Stimulated activated CD4-positive, alpha-beta T cell treated with anti-CD3 and anti-CD28 coated beads, Interleukin-15, amount 100 ng/mL, for 24 hours (primary cell): Measurements from ENCODE around the gene EGLN3.
"Not testable (repeated sequence)": the region's sequence is repeated elsewhere in the genome, so short reads cannot be mapped to it uniquely, and the experiment has no call there.

ENCODE experiments used
- DNase-seq: peaks from one replicate; pipeline ENCODE4 v3.0.0-alpha.2; 2020

EGLN3 gene

GRCh38 chr14:33934043-33934750, 16.7 kb downstream of the EGLN3 start:
- DNase-seq: no peak

GRCh38 chr14:33933386-33933933, 17.4 kb downstream of the EGLN3 start:
- DNase-seq: no peak

- no peak for DNase-seq
These were observed 18.1 kb downstream of the EGLN3 start for GRCh38 chr14:33932576-33933345.

DNA sequence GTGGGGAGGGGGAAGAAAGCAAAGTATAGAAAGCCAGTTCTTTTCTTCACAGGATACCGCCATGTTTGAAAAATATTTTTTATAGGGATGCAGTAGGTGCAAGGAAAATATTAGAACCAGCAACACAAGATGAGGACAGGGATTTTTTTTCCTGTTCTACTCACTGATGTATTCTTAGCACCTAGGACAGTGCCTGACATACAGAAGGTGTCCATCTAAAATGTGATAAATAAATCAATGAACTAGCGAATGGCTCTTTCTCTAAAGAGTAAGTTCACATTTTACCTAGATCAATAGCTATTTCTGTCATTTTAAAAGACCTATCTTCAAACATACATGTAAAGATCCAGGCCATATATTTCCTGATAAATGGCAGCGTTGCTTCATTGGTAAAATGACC, 18.8 kb downstream of the EGLN3 start:
- DNase-seq: no peak

DNA sequence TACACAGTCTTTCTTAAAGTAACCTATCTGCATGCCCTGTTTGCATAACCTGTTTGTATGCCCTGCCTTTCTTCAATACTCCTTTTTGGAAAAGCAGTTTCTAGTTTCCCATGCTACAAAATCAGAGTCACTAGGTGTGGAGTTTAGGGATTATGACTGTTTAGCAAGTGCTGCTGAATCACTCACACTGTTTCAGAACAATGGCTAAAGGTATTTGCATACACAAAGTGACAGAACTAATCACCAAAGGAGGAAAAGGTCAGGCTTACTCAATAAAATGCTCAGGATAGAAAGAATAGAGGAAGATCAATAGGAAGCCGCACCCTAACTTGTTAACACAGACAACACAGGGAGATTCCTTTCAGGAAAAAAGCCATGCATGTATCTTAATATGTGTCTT, 19.4 kb downstream of the EGLN3 start:
- no peak for DNase-seq

DNA sequence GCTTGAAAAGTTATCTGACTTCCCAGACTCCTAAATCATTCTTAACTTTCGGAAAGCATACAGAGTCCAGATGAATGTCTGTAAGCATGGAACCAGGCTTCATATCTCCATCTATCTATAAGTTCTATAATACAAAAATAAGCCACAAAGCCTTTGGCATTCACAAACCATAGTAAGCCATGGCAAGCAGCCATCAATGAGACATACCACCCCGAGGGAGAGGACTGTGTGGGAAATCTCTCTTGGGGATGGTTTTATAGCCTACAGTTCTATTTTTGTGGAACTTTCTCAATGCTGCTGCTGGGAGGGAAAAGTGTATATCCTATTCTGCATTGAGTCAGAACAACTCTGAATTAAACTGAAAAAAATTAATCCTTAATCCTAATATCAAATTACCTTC, 20.4 kb downstream of the EGLN3 start:
- DNase-seq: no peak

DNA sequence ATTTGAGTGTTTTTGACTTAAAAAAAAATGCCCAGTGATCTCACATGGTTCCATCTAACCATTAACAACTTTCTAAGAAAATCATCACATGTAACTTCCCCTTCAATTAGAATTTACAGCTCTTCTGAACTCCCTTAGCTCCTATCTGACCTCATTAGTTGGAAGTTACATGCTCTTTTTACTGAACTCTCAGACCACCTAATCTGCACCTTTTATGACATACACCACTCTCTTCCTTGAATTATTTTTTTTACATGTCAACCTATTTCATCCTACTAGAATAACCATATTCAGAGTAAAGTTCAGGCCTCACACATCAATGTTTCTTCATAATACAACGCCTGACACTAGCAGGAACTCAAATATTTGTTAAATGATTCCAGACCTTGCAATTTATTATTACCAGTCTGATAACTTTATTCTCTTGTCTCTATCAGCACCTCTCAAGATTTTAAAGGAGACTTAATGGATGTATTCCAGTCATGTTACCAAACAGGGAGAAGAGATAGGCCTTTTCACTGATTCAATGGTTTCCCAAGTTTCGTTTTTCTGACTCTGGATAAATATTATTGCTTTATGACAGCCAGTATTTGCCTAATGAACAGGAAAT, 21.0 kb downstream of the EGLN3 start:
- no peak for DNase-seq

GRCh38 chr14:33928895-33929294, 22.0 kb downstream of the EGLN3 start:
- no peak for DNase-seq

GRCh38 chr14:33927944-33928343, 22.9 kb downstream of the EGLN3 start:
- DNase-seq: no peak

GRCh38 chr14:33926967-33927366, 23.9 kb downstream of the EGLN3 start:
- DNase-seq: not testable (repeated sequence)

- no peak for DNase-seq
These were observed 24.9 kb downstream of the EGLN3 start for GRCh38 chr14:33925946-33926345.

- no peak for DNase-seq
These were observed 25.6 kb downstream of the EGLN3 start for GRCh38 chr14:33925235-33925634.

- DNase-seq: no peak
These were observed 26.2 kb downstream of the EGLN3 start for GRCh38 chr14:33924566-33925100.

DNA sequence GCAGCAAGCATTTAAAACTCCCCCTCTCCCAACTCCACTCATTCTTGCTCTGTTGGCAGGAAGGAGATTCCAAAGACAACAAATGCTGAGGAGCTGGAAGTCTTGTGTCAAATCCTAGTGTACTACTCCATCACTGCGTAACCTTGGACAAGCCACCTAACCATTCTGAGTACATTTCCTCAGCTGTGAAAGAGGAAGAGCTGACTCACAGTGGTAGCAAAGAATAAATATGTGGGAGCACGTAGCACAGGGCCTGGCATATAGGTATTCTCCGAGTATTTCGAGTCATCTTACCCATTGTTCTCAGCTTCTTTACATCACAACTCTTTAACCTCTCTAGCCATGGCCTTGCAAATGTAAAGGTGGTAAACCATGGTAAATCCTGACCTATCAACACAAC, 28.7 kb downstream of the EGLN3 start:
- no peak for DNase-seq

- DNase-seq: no peak
These were observed 32.6 kb downstream of the EGLN3 start for GRCh38 chr14:33918256-33918655.

DNA sequence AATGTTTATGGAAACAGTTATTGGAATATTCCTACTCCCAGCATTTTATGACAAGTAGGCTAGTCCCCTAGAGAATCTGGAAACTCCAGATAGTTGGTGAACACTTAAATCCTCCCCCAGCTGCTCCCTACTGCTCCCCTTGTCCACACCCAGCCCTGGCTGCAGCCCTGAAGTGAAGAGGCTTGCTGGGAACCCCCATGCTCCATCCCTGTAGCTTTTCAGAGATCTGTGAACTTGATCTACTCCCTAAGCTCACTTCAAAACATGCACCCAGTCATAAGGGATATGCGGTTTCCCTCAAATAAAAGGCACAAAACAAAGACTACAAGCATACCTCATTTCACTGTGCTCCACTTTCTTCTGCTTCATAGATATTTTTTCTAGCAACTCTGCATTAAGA, 33.2 kb downstream of the EGLN3 start:
- no peak for DNase-seq

- DNase-seq: no peak
These were observed 34.0 kb downstream of the EGLN3 start for GRCh38 chr14:33916663-33917565.

DNA sequence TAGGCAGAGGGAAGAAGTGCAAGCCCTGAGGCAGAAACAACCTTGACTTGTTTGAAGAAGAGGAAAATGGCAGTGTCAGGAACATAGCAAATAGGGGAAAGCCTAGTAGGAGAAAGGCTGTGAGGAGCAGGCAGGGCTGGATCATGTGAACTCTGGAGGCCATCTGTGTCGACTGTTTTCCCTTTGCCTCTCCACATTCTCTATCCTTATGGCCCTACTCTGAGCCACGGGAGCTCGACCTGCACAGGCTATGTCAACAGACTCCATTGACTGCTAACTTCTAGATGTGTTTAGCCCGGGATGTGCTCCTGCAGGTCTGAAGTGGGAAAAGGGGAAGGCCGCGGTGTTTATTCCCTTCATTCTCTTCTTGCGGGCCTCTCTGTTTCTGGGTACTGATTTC, 35.2 kb downstream of the EGLN3 start:
- DNase-seq: no peak

- DNase-seq: no peak
These were observed 36.0 kb downstream of the EGLN3 start for GRCh38 chr14:33914676-33915516.

DNA sequence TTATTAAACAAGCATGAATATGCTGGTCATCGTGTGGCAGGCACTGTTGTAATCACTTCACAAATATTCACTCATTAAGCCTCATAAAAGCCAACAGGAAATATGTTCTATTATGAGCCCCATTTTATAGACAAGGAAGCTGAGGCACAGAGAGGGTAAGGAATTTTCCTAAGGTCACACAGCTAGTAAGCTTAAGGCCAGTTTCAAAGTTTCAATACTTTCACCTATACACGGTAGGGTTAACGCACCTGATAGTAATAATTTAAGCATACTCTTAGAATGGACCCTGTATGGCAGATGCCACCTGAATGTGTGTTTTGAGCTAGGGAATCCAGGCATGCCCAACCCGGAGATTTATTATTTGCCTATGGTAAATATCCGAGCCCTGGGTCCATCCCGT, 39.8 kb downstream of the EGLN3 start:
- no peak for DNase-seq

DNA sequence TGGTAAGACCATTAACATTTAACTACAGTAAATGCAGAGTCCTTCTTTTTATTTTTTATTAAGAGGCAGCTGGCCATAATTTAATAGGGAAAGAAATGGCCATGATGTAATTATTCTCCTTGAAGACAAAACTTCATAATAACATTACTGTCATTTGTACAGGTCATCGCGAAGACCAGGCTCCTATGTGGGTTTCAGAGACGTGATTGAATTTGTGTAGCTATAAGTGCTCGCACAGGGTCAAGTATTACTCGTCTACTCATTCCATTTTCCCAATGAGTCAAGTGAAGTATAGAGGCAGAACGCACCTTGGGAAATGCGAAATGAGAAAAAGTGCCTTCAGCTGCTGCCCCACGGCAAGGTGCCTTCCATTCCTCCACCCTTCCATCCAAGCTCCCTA, 40.4 kb downstream of the EGLN3 start:
- DNase-seq: no peak
